C4-2B (cell line): ENCODE results near the gene SEPTIN12.

ENCODE experiments used
- ZFX ChIP-seq: fragments of 450-650 bp; IDR thresholded peaks from 2 replicates; pipeline ENCODE4 v1.6.1; 2017
- TF ChIP-seq, protein P1 (sequence below): fragments of 450-650 bp; conservative IDR thresholded peaks from 2 replicates; pipeline ENCODE4 v1.5.1; 2017; ENCODE audit warnings: mild to moderate bottlenecking

DNA sequence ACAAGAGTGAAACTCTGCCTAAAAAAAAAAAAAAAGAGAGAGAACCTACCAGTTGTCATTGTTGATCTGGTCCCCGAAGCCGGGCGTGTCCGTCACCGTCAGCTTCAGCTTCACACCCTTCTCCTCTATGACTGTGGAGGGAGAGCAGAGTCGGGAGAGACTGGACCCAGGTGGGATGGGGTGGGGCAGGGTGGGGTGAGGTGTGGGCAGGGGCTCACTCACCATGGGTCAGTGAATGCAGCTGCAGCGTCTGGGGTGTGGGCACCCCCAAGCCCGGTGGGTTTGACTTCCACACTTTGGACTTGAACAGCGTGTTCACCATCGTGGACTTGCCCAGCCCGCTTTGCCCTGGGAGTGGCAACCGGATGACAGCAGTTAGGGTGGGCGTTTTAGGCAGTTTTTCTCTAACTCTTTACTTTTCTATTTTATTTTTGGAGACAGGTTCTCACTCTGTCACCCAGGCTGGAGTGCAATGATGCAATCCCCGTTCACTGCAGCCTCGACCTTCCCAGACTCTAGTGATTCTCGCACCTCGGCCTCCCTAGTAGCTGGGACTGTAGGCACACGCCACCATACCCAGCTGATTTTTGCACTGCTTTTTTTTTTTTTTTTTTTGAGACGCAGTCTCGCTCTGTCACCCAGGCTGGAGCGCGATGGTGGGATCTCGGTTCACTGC lies 2.2 kb downstream of the SEPTIN12 start:
- TF ChIP-seq, protein P1, sequence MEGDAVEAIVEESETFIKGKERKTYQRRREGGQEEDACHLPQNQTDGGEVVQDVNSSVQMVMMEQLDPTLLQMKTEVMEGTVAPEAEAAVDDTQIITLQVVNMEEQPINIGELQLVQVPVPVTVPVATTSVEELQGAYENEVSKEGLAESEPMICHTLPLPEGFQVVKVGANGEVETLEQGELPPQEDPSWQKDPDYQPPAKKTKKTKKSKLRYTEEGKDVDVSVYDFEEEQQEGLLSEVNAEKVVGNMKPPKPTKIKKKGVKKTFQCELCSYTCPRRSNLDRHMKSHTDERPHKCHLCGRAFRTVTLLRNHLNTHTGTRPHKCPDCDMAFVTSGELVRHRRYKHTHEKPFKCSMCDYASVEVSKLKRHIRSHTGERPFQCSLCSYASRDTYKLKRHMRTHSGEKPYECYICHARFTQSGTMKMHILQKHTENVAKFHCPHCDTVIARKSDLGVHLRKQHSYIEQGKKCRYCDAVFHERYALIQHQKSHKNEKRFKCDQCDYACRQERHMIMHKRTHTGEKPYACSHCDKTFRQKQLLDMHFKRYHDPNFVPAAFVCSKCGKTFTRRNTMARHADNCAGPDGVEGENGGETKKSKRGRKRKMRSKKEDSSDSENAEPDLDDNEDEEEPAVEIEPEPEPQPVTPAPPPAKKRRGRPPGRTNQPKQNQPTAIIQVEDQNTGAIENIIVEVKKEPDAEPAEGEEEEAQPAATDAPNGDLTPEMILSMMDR: no peak
- TF ChIP-seq ZFX: no peak
